A549 (cell line): ENCODE data around the gene ANKFN1. TPM values are rescaled to one million over a fixed set of nuclear protein-coding genes. Genes with fewer than 3 reads are reported as not detected.
A peak's percentile ranks its signal among the peaks of the same experiment; 100 is the strongest.

Source experiments
- ATAC-seq, 2 experiments: fragments of 200-7000 bp in 1 of 2; fragments of >200 bp in 1 of 2; cut with Nextera tagmentation in 1 of 2; cut with Tn5 transposase in 1 of 2; 3 replicates each; pipeline versions ENCODE4 v1.8.0 to v1.9.1; 2018 to 2020; ENCODE audit warnings: mild to moderate bottlenecking in 1 of 2, moderate library complexity in 1 of 2
- CTCF ChIA-PET: fragments of 300-600 bp; sonication (Branson Sonifier 250); formaldehyde crosslinking; extraction: SDS; loops from one replicate; lab custom pipeline; 2021; ENCODE audit warnings: antibody characterized with exemption, inconsistent platforms; lab: Yijun Ruan, JAX
- POLR2A ChIA-PET: fragments of 350-600 bp; formaldehyde crosslinking; extraction: SDS; loops from one replicate; lab custom pipeline; 2021; ENCODE audit warnings: antibody characterized with exemption, inconsistent platforms; lab: Yijun Ruan, JAX
- DNase-seq, 2 experiments: peaks; one replicate each; pipeline versions ENCODE4 v3.0.0 to v3.0.0-alpha.2; 2011 to 2016; ENCODE audit warnings: low read depth in 1 of 2, low spot score in 1 of 2
- FAIRE-seq: peaks from 2 replicates; lab custom pipeline; 2011; peaks lifted over from hg19 to GRCh38; lab: Jason Lieb, UNC
- H3K27ac ChIP-seq, 2 experiments: fragments of >200 bp; sonication (Bioruptor Twin); formaldehyde crosslinking; 3 replicates each; pipeline ENCODE4 v1.5.1; 2016 to 2017
- H3K4me1 ChIP-seq: fragments of >200 bp; sonication (Bioruptor Twin); formaldehyde crosslinking; 3 replicates; pipeline ENCODE4 v1.6.1; 2016
- H3K4me2 ChIP-seq: fragments of >200 bp; sonication (Bioruptor Twin); formaldehyde crosslinking; 3 replicates; pipeline ENCODE4 v1.6.1; 2016
- H3K4me3 ChIP-seq: fragments of >200 bp; sonication (Bioruptor Twin); formaldehyde crosslinking; 3 replicates; pipeline ENCODE4 v1.5.1; 2016
- H3K9me3 ChIP-seq: fragments of >200 bp; sonication (Bioruptor Twin); formaldehyde crosslinking; 3 replicates; pipeline ENCODE4 v1.6.1; 2016
- CBX2 ChIP-seq: fragments of 200-600 bp; sonication (generic); IDR thresholded peaks from 2 replicates; pipeline ENCODE4 v1.6.1; 2016; ENCODE audit warnings: low read depth, mild to moderate bottlenecking, borderline replicate concordance
- CEBPB ChIP-seq, 2 experiments: fragments of >200 bp in 1 of 2; sonication (Bioruptor Twin) in 1 of 2; formaldehyde crosslinking in 1 of 2; IDR thresholded peaks; 2 replicates each; pipeline ENCODE4 v1.6.1; 2012 to 2016
- CHD4 ChIP-seq: fragments of 200-600 bp; sonication (generic); IDR thresholded peaks from 2 replicates; pipeline ENCODE4 v1.6.1; 2016; ENCODE audit warnings: antibody characterized with exemption, mild to moderate bottlenecking, borderline replicate concordance
- EP300 ChIP-seq, 2 experiments: fragments of >200 bp; sonication (Bioruptor Twin); formaldehyde crosslinking; IDR thresholded peaks; 2 replicates in 1 of 2; 3 replicates in 1 of 2; pipeline ENCODE4 v1.6.1; 2016 to 2017
- ESRRA ChIP-seq: fragments of 150-350 bp; IDR thresholded peaks from 2 replicates; pipeline ENCODE4 v1.6.1; 2014; ENCODE audit warnings: mild to moderate bottlenecking, low read length, borderline replicate concordance
- FOSB ChIP-seq: fragments of 250-450 bp; sonication (Bioruptor Pico); IDR thresholded peaks from 2 replicates; pipeline ENCODE4 v1.5.0; 2020; ENCODE audit warnings: mild to moderate bottlenecking, moderate library complexity
- FOSL2 ChIP-seq, 2 experiments: fragments of 450-650 bp in 1 of 2; fragments of >200 bp in 1 of 2; sonication (Bioruptor Twin) in 1 of 2; formaldehyde crosslinking; IDR thresholded peaks; 2 replicates each; pipeline versions ENCODE4 v1.5.0 to v1.6.1; 2016 to 2020; ENCODE audit warnings: mild to moderate bottlenecking in 1 of 2, moderate library complexity in 1 of 2
- GATA3 ChIP-seq: IDR thresholded peaks from 2 replicates; pipeline ENCODE4 v1.6.1; 2012; ENCODE audit warnings: borderline replicate concordance
- HOXA7 ChIP-seq: fragments of 250-450 bp; sonication (Bioruptor Pico); IDR thresholded peaks from 2 replicates; pipeline ENCODE4 v1.5.0; 2020; ENCODE audit warnings: mild to moderate bottlenecking, moderate library complexity
- HOXB13 ChIP-seq: fragments of 250-450 bp; sonication (Bioruptor Pico); IDR thresholded peaks from 2 replicates; pipeline ENCODE4 v1.5.0; 2020; ENCODE audit warnings: low read depth, mild to moderate bottlenecking, moderate library complexity
- HOXB5 ChIP-seq: fragments of 250-450 bp; sonication (Bioruptor Pico); IDR thresholded peaks from 2 replicates; pipeline ENCODE4 v1.5.0; 2020; ENCODE audit warnings: mild to moderate bottlenecking, moderate library complexity
- JUN ChIP-seq, 2 experiments: fragments of >200 bp; sonication (Bioruptor Twin); formaldehyde crosslinking; IDR thresholded peaks; 2 replicates in 1 of 2; 3 replicates in 1 of 2; pipeline ENCODE4 v1.6.1; 2016 to 2017
- JUNB ChIP-seq: fragments of >200 bp; sonication (Bioruptor Twin); formaldehyde crosslinking; IDR thresholded peaks from 2 replicates; pipeline ENCODE4 v1.6.1; 2016
- MAFK ChIP-seq: fragments of 450-650 bp; IDR thresholded peaks from 2 replicates; pipeline ENCODE4 v1.6.1; 2014; ENCODE audit not compliant: partially characterized antibody
- MYC ChIP-seq: IDR thresholded peaks from 2 replicates; pipeline ENCODE4 v1.6.1; 2012; ENCODE audit warnings: mild to moderate bottlenecking, inconsistent platforms, low read length, improper control_type of control experiment, borderline replicate concordance
- PHF8 ChIP-seq: fragments of 200-600 bp; sonication (generic); IDR thresholded peaks from 2 replicates; pipeline ENCODE4 v1.6.1; 2016; ENCODE audit warnings: low read depth, mild to moderate bottlenecking, antibody characterized with exemption, moderate library complexity, borderline replicate concordance
- POLR2AphosphoS2 ChIP-seq: conservative IDR thresholded peaks from 2 replicates; pipeline ENCODE4 v1.6.1; 2012; ENCODE audit warnings: low read length, improper control_type of control experiment, inconsistent platforms
- RARB ChIP-seq: fragments of 250-450 bp; sonication (Bioruptor Pico); IDR thresholded peaks from 2 replicates; pipeline ENCODE4 v1.8.0; 2021; ENCODE audit warnings: mild to moderate bottlenecking, moderate library complexity
- RNF2 ChIP-seq: fragments of 200-600 bp; sonication (generic); IDR thresholded peaks from 2 replicates; pipeline ENCODE4 v1.6.1; 2016; ENCODE audit warnings: low read depth, mild to moderate bottlenecking, antibody characterized with exemption, moderate library complexity, borderline replicate concordance
- SMC3 ChIP-seq: fragments of >200 bp; sonication (Bioruptor Twin); formaldehyde crosslinking; IDR thresholded peaks from 3 replicates; pipeline ENCODE4 v1.6.1; 2018; ENCODE audit warnings: inconsistent platforms
- TFCP2L1 ChIP-seq: fragments of 250-450 bp; sonication (Bioruptor Pico); IDR thresholded peaks from 2 replicates; pipeline ENCODE4 v1.5.0; 2021; ENCODE audit warnings: mild to moderate bottlenecking
- ZFP36 ChIP-seq: fragments of 450-650 bp; IDR thresholded peaks from 2 replicates; pipeline ENCODE4 v1.6.1; 2014; ENCODE audit warnings: borderline replicate concordance; ENCODE audit not compliant: partially characterized antibody
- ZNF302 ChIP-seq: fragments of 250-450 bp; sonication (Bioruptor Pico); IDR thresholded peaks from 2 replicates; pipeline ENCODE4 v1.9.0; 2021; ENCODE audit warnings: inconsistent platforms, mild to moderate bottlenecking, moderate library complexity
- WGBS: methylation state at CpG from one replicate; pipeline ENCODE4 v1.1.6; 2017; ENCODE audit errors: missing lambda C conversion rate; 5-methylcytosine and 5-hydroxymethylcytosine counted together
- polyA plus RNA-seq, 4 experiments: library from polyadenylated mRNA; depleted of rRNA in 3 of 4; stranded (reverse); fragments of >200 nt; fragmentation: RNase III in 1 of 4; extraction: RNeasy Plus Mini Kit Qiagen cat#74134 plus additional on column Dnase treatment in 1 of 4; gene quantifications; 2 replicates in 3 of 4; 3 replicates in 1 of 4; pipeline ENCODE4 v1.2.3, GENCODE V29; 2011 to 2017
- TF ChIP-seq, protein P1 (sequence below): fragments of >200 bp; sonication (Bioruptor Twin); formaldehyde crosslinking; IDR thresholded peaks from 3 replicates; pipeline ENCODE4 v1.6.1; 2016
- TF ChIP-seq, protein P2 (sequence below): fragments of >200 bp; sonication (Bioruptor Twin); formaldehyde crosslinking; IDR thresholded peaks from 3 replicates; pipeline ENCODE4 v1.5.1; 2016
- TF ChIP-seq, protein P3 (sequence below): fragments of >200 bp; sonication (Bioruptor Twin); formaldehyde crosslinking; IDR thresholded peaks from 2 replicates; pipeline ENCODE4 v1.6.1; 2016
- TF ChIP-seq, protein P4 (sequence below): IDR thresholded peaks from 2 replicates; pipeline ENCODE4 v1.6.1; 2012

The ANKFN1 gene
- polyA plus RNA-seq, 2 of the 4 experiments (the other 2 are of a cell fraction), result 0.37 TPM; not detected in 1

DNA sequence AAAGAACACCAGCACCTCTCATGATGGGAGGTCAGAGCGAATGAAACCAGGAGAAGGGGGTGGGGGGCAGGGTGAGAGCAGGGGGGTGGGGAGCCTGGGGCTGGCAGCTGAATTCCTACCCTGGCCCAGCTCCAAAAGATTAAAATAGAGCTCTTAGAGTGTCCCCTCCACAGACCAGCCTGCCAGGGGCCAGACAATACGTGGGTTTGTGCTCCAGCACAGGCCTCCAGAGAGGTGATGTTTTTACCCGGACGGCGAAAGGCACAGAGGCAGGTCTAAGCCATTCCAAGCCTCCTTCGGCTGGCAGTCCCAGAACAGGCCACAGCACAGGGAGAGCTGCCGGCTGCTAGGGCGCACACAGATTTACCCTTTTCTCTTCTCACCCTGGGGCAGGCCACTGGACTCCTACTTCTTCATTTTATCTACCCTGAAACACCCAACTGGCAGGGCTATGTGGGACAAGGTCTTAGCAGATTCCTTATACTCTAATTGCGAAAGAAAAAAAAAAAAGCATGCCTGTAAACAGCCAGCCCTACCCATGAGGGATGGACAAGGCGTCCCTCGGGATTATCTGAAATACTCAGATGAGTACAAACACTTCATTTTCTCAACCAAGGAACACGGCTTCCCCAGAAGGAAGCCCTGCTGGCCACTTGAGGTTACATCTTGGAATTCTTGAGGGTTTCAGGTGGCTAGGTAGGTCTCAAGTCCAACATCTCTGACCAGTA, 368.3 kb downstream of the ANKFN1 start:
- no peak; a peak in 1 of 6 replicates for ATAC-seq
- FAIRE-seq, result no peak

DNA sequence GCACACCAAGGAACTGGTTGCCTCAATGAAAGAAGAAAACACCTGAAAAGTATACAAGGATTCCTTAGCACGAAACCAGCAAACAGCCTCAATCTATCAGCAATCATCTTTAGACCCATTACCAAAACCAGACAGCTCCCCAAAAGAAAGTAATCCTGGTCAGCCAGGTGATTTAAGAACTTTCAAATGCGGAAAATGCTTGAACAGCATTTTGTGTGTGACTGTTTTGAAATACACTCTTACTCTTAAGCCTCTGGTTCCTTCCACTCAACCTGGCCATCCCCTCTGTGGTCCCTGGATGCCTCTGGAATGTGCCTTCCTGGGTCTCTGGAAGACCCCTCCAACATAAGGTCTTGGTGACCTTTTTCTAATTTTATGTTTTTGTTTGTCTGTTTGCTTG, 369.8 kb downstream of the ANKFN1 start:
- DNase-seq (no peak), ATAC-seq (no peak)
- no peaks in the 10 kb centered on the region for H3K4me1 ChIP-seq
- WGBS, result 42% methylated on average over 2 of the region's 2 CpGs
- no peak for TF ChIP-seq CEBPB (IDR thresholded peaks at IDR 0.05)
- TF ChIP-seq ESRRA, result no peak
- TF ChIP-seq ZNF302 (CRISPR knock-in tag), result no peak
- no peak for TF ChIP-seq EP300 (IDR thresholded peaks at IDR 0.05)
- TF ChIP-seq, protein P1, sequence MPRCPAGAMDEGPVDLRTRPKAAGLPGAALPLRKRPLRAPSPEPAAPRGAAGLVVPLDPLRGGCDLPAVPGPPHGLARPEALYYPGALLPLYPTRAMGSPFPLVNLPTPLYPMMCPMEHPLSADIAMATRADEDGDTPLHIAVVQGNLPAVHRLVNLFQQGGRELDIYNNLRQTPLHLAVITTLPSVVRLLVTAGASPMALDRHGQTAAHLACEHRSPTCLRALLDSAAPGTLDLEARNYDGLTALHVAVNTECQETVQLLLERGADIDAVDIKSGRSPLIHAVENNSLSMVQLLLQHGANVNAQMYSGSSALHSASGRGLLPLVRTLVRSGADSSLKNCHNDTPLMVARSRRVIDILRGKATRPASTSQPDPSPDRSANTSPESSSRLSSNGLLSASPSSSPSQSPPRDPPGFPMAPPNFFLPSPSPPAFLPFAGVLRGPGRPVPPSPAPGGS, result no peak
- no peak for TF ChIP-seq RARB
- peak; percentile 63 for TF ChIP-seq MAFK
- no peak for TF ChIP-seq SMC3
- TF ChIP-seq, all 56 proteins: peak for 1
- no peak overlapping the region for H3K27ac ChIP-seq
- no peak overlapping the region for H3K4me2 ChIP-seq
- H3K9me3 ChIP-seq, result no peaks in the 10 kb centered on the region
- CTCF ChIA-PET, result no interaction called here
- POLR2A ChIA-PET, result no interaction called here
- FAIRE-seq, result no peak
- H3K4me3 ChIP-seq, result no peak overlapping the region

More for the DNA sequence above, 368.3 kb downstream of the ANKFN1 start:
- H3K9me3 ChIP-seq, result no peaks in the 10 kb centered on the region
- no peak overlapping the region for H3K27ac ChIP-seq
- H3K4me3 ChIP-seq, result no peak overlapping the region
- WGBS, result 55% methylated on average over 12 of the region's 12 CpGs
- no peak for DNase-seq
- no peak for TF ChIP-seq PHF8
- no peak for TF ChIP-seq HOXB13
- TF ChIP-seq FOSL2 (IDR thresholded peaks at IDR 0.05), result no peak
- no peak for TF ChIP-seq FOSL2 (CRISPR knock-in tag; IDR thresholded peaks at IDR 0.05)
- TF ChIP-seq RARB, result no peak
- no peak for TF ChIP-seq CHD4
- no peak for TF ChIP-seq ZFP36
- no peak for TF ChIP-seq MAFK
- TF ChIP-seq POLR2AphosphoS2, result no peak
- ChIA-PET CTCF (interaction anchor here (1.4 kb wide), 1 partner anchor 15 kb away, joined by 3 read pairs; no protein-coding TSS in a partner anchor), POLR2A (no interaction called here)
- no peak overlapping the region for H3K4me2 ChIP-seq
- H3K4me1 ChIP-seq, result no peaks in the 10 kb centered on the region

DNA sequence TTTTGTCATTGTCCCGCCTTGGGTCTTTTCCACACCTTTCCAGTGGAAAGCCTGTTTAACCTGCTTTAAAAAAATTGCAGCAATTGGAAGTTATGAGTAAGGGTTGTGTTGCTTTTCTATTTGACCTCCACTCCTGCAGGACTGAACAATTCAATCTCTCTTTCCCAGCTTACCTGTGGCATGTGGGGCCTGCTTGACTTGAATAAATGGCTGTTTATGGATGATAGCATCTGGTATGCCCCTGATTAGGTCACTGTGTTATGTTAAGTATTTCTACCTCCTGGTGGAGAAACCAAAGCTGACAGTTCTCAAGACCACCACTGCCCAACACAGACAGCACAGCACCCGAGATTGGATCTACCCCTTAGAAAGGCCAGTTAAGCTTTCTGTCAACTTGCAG, 375.4 kb downstream of the ANKFN1 start:
- Histone ChIP-seq H3K4me1 (no peaks in the 10 kb centered on the region), H3K9me3 (no peaks in the 10 kb centered on the region), H3K27ac (no peak overlapping the region), H3K4me3 (no peak overlapping the region), H3K4me2 (no peak overlapping the region)
- POLR2A ChIA-PET, result interaction anchor here (0.6 kb wide), 1 partner anchor 41 kb away, joined by 5 read pairs; no protein-coding TSS in a partner anchor
- 12% methylated on average over 2 of the region's 2 CpGs for WGBS
- no peak for ATAC-seq
- no peak for FAIRE-seq
- TF ChIP-seq, protein P2, sequence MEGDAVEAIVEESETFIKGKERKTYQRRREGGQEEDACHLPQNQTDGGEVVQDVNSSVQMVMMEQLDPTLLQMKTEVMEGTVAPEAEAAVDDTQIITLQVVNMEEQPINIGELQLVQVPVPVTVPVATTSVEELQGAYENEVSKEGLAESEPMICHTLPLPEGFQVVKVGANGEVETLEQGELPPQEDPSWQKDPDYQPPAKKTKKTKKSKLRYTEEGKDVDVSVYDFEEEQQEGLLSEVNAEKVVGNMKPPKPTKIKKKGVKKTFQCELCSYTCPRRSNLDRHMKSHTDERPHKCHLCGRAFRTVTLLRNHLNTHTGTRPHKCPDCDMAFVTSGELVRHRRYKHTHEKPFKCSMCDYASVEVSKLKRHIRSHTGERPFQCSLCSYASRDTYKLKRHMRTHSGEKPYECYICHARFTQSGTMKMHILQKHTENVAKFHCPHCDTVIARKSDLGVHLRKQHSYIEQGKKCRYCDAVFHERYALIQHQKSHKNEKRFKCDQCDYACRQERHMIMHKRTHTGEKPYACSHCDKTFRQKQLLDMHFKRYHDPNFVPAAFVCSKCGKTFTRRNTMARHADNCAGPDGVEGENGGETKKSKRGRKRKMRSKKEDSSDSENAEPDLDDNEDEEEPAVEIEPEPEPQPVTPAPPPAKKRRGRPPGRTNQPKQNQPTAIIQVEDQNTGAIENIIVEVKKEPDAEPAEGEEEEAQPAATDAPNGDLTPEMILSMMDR, result no peak
- TF ChIP-seq HOXB5 (CRISPR knock-in tag) (no peak), RNF2 (no peak), TFCP2L1 (CRISPR knock-in tag) (no peak), FOSB (CRISPR knock-in tag) (no peak), JUNB (no peak), MYC (no peak), CBX2 (no peak), GATA3 (no peak), HOXA7 (CRISPR knock-in tag) (no peak), ZNF302 (CRISPR knock-in tag) (no peak), JUN (IDR thresholded peaks at IDR 0.05) (no peak), CHD4 (no peak)
- TF ChIP-seq, protein P3, sequence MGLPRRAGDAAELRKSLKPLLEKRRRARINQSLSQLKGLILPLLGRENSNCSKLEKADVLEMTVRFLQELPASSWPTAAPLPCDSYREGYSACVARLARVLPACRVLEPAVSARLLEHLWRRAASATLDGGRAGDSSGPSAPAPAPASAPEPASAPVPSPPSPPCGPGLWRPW, result no peak
- TF ChIP-seq, protein P4, sequence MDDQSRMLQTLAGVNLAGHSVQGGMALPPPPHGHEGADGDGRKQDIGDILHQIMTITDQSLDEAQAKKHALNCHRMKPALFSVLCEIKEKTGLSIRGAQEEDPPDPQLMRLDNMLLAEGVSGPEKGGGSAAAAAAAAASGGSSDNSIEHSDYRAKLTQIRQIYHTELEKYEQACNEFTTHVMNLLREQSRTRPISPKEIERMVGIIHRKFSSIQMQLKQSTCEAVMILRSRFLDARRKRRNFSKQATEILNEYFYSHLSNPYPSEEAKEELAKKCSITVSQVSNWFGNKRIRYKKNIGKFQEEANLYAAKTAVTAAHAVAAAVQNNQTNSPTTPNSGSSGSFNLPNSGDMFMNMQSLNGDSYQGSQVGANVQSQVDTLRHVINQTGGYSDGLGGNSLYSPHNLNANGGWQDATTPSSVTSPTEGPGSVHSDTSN, result no peak
- no peak for DNase-seq
- CTCF ChIA-PET, result no interaction called here
